ENCODE data around the gene RBM45. TPM values are rescaled to one million over a fixed set of nuclear protein-coding genes. Genes with fewer than 3 reads are reported as not detected.

Gene RBM45
- 25.8 and 26.7 TPM in 2 replicates for total RNA-seq

DNA sequence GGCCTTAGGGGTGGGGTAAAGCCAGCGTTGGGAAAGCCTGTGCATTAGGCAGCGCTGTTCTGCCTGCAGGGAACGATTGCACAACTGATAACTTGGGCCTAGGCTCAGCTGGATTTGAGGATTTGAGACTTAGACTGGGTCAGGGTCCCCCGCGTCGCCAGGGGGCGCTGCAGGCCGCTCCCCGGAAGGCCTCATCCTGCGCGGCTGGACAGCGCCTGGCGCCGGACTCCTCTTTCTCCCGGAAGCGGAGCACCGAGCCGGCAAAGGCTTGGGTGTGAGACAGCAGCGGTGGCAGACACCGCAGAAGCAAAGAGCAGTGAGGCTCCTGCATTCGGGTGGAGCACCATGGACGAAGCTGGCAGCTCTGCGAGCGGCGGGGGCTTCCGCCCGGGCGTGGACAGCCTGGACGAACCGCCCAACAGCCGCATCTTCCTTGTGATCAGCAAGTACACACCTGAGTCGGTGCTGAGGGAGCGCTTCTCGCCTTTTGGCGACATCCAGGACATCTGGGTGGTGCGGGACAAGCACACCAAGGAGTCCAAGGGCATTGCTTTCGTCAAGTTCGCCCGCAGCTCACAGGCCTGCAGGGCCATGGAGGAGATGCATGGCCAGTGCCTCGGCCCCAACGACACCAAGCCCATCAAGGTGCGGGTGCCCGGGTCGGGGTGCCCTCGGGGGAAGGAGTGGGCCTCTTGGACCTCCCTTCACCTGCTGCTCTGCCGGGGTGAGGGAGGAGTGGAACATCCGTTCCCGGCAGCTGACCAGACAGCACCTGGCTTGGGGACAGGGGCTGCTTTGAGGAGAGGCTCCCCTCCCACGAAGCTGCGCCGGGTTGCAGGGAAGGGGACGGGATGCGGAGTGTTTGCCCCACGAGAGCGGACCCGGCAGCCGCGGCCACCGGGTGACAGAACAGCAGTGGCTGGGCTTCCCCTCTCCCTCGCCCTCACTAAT, at the start of gene RBM45:
TSS of gene RBM45 (plus strand) at position 236 of the 951 bp plus-strand sequence. CDS start at position 346, 110 bp downstream.

DNA sequence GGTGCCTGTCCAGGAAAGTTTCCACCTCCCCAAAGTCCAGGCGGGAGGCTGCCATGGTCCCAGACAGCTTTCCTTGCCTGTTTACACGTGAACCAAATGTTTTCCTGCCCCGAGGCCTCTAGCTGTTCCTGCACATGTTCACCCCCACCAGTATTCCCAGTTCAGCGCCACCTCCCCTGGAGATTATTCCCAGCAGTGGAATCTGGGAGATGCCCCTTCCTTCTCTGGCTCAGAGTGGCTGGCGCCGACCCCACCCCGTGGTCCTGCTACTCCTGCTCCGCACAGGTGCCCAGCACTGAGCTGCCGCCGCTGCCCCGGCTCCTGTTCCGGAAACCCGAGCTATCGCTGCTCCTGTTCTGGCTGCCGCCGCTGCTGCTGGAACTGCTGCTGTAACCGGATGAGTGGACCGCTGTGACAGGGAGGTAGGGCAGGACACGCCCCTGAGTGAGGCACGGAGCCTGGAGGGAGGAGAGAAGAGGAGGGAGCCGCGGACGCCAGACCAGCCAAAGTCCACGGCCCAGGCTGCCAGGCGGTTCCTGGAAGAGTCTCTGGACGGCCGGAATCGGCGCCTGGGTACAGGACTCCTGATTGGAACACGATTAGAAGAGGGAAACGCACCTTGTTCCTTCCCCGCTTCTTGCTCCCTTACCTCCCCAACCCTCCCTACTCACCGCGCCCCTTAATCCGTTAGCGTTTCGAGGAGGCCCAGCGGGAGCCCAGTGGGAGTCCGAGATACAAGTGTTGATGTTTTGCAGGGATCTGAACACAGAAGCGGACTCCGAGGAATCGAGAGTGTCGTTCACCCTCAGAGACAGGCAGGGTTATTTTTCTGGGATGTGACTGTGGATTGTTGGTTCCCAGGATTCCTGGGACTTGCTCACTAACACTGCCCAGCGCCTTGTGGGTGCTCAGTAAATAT, 39.6 kb upstream of the RBM45 start, which contains the start of gene PDE11A:
TSS of gene PDE11A (minus strand) at position 395 of the 919 bp plus-strand sequence. CDS start at position 55, 340 bp downstream.

Other genes starting within 250 kb of the RBM45 start
- gene PDE11A, start 39.7 kb upstream of the RBM45 start, total RNA-seq: 0.33 and 0.50 TPM in 2 replicates
- 3.6 and 5.9 TPM in 2 replicates for gene OSBPL6, start 82.1 kb downstream of the RBM45 start, total RNA-seq

Data from uterine smooth muscle cell (primary cell).